GM04504 (cell line): ENCODE results near the gene CPEB4.

Experiments used
- DNase-seq: peaks from one replicate; pipeline ENCODE4 v3.0.0-alpha.2; 2012; ENCODE audit warnings: low read depth

Gene CPEB4

DNA sequence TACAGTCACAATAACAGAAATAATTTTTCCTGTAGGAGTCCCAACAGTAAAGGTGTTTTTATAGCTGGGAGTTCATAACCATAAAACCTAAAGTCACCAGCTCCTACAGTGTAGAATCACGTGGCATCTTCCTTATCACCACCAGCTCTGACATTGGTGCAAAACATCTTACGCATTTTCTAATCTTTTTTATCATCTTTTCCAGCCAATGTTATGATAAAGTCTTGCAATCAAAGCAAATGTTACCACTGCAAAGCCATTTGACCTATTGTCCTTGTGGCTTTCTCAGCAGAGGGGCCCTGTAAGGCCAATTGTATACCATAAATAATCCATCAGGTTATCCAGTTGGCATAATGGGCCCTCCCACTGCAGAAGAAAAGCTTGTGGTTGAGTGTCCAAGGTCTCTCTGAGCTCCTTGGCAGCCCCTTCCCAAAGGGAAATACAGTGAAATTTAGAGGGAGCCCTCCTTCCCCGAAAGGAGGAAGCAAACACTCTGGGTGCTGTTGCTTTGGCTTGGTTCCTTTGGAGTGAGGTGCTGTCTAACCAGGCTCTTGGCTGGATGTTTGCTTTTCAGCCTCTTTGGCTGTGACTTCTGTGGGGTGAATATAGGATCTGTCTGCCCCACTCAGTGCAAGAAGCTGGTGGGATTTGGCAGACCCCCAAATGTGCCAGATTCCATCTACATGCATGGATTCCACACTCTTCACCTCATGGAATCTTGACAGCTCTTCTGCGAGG lies 29.3 kb upstream of the CPEB4 start:
- DNase-seq = no peak

DNA sequence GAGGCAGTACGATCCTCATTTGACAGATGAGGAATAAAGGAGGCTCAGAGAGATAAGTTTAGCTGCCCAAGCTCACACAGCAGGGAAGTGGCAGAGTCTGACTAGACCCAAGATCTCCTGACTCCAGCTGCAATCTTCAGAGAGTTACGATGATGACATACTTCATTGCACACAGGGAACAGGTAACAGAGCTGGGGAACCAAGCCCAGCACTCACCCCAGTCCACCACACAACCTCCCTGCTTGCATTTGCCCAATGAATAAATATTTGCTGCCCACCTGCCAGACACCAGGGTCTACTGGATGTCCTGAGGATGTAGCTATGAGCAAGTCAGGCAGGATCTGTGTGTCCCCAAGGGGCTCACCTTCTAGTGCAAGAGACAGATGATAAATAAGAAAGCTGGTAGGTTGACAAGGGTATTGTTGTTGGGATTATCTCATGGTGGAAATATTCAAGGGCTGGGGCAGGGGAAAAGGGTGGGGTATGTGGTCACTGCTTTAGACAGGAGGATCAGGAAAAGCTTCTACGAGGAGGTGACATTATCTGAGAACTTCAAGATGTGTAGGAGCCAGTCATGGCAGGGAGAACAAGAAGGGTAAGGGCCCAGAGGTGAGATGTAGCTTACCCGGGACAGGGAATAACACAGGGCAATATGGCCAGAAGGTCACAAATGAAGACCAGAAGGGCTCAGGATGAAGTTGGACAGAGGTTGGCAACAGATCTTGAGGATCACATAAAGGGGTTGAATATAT lies 28.6 kb upstream of the CPEB4 start:
- no peak for DNase-seq

DNA sequence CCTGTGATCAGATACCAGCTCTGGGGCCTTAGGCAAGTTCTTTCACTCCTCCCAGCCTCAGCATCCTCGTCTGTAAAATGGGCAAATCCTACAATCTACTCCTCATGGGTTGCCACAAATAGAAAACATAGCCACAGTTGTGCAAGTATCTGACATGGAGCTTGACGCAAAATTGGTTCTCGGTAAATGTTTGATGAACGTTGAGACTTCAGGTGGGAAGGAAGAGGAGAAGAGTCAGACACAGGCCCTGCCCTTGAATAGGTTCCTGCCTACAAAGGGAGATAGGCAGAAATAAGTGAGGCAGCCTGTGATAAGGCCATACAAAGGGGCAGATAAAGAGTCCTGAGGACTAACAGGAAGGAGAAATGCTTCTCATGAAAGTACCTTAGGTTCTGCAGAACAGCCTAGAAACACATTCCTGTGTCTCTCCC lies 26.1 kb upstream of the CPEB4 start:
- DNase-seq = no peak

DNA sequence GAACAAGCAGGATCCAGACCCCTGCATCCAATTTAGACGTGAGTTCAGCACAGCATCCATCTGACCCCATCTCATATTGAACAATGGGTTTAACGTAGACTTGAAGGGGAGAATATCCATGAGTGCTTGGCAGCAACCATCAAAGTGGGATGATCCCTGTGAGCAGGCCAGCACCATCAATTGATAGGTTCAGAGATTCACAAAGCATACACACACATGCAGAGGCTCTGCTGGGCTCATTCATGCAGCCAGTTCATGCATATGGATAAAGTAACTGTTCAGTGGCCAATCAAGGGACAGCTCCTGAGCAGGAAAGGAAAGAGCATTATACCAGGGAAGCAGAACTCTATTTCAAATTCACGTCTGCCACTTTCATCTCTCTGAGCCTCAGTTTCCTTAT lies 24.8 kb upstream of the CPEB4 start:
- no peak for DNase-seq

DNA sequence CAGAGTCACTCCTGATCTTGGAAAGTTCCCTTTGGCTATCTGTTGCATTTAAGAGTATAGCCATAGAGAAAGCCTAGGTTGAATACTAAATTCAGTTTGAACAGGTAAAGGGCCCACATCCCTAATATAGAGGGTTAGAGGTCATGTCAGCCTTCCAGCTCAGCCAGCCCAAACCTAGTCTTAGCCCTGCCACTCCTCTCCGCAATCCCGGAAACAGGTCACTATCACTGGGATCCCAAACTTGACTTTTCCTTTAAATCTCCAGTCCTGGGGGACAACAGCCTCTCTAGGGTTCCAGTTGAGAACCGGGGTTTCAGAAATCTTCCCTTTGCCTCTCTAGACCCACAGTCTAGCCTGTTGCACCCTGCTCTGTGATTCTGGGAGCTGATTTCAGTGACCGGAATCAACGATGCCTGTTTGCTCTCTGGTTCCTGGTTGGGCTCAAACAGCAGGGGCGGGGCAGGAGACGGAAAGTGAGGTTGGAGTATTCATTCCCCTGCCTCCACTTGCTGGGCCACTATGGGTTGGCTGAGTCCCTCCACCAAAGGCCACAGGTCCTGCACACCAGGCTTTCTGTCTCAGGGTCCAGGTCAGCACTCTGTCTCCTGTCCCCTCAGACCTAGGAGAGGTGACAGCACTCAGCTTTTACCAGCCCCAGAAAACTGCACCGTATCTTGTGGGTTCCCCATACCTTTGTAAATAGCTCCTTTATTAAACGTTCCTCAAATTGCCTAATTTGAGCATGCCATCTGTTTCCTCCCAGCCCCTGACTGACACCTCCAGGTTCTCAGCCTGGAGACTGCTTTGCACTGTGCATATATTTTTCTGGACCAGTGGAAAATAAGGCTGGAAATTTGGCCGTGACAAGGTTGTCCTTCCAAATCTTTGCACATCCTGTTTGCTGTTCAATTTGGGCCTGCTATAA lies 23.8 kb upstream of the CPEB4 start:
- DNase-seq = no peak

DNA sequence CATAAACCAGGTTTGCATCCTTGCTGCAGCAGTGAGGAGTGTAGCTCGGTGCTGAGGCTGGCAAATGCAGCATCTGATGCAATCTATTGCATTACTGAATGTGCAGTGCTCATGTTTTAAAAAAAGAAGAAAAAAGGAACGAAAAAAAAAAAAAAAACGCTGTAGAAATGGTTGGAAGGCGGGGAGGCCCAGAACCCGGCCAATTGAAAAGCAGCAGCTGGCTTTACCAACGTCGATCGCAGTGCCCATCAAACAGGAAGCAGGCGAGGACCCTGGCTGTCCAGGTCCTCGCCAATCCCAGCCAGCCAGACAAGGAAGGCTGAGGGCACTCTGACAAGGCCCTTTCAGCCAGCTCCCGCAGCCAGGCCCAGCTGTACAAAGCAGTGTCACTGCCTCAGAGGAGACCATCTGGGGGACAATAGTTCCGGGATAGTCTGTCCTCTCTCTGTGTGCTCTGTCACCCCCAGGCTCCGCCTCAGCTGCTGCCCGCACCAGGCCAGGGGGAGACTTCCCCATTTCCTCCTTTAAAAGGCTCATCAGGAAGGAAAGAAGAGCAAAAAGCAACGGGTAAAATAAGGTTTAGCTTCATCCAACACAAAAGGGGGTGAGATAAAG lies 21.8 kb upstream of the CPEB4 start:
- DNase-seq = no peak

DNA sequence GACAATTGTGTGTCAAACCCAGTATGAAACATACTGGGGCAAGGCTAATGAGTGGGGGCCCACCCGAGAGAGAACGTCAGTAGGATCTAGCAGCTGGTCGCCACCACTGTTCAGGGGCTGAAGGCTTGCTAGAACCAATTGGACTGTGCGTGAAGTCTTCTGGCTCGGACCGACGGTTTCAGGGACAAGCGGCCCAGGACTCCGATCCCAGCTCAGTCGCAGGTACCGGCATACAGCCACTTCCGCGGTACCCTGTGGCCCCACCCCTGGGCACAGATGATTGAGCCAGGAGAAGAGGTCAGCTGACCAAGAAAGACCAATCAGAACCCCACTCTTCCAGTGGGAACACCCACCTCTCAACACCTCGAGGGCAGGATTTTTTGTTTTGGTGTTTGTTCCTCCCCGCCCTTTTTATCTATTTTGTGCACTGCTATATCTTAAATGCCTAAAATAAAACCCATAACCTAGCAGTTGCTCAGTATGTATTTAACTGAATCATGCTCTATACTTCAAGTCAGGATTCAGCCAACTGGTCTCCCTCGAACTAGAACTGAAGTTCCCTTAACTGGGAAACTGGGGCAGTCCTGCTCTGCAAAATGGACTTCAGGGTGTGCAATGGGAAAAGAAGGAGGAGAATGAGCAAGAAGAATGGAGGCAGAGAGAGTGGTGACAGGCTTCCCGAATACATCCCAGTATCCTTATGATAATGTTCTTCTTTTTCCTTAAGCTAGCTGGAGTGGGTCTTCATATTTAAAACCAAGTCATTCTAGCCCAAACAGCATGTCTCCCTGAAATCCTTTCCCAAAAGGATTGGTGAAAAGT lies 21.1 kb upstream of the CPEB4 start:
- no peak for DNase-seq

DNA sequence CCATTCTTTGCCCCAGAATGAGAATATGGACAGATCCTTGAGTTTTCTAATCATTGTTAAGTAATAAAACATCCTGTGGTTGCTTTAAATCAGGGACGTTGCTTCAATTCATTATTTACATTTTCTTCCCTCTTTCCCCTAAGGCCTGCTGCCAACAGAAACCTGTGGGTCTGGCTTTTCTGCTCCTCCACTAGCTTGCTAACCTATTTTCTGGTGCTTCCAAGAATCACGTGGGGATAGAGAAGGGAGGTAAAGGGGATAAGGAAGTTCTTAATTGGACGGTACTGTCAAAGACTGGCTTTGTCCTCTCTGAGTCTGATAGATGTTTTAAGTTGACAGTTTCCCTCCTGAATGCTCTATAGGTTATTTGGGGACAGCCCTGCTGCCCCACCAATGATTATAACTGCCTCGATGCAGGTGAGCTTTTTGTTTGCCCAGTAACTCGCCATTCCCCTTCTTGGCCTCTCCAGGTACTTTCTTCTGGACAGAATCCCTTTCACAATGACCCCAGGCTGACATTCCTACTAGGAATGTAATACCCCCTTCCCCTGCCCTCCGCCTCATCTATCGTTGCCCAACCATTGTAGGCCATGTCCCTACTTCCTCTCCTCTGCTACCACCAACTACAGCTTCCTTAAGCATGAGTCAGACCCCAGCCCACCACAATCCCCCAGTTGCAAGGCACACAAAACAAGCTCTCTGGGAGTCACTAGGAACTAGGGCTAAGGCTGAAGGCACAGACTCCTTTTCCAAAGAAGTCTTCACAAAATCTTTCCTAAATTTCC lies 19.9 kb upstream of the CPEB4 start:
- DNase-seq = no peak

DNA sequence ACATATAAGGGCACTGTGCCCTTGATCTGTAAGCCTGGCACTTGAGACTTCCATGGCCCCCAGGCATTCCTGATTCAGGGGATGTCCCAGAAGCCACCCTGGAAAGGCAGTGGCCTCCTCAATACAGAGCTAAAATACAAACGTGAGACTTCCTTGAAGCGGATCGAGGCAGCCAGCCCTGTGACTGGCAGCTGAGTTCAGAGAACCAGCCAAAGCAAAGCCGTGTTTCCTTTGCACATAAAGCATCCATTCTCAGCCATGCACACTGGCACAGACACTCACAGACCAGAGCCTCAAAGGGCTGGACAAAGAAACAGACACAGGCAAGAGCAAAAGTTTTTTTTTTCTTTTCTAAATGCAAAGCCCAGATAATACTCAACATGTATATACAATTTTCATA lies 18.8 kb upstream of the CPEB4 start:
- DNase-seq = no peak

DNA sequence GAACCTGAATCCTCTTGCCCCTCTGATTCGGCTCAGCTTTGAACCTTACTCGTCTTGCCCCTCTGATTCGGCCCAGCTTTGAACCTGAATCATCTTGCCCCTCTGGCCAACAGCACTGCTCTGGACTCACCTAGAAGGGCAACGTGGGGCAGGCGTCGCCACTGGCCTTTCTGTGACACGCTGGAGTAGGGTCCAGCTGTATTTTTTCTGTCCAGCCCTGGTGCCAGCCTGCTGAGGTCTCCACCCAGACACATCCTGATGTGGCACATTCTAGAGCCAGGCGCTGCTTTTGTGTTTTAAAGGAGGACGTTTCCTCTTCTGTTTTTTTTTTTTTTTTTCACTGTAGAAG lies 15.2 kb upstream of the CPEB4 start:
- no peak for DNase-seq

DNA sequence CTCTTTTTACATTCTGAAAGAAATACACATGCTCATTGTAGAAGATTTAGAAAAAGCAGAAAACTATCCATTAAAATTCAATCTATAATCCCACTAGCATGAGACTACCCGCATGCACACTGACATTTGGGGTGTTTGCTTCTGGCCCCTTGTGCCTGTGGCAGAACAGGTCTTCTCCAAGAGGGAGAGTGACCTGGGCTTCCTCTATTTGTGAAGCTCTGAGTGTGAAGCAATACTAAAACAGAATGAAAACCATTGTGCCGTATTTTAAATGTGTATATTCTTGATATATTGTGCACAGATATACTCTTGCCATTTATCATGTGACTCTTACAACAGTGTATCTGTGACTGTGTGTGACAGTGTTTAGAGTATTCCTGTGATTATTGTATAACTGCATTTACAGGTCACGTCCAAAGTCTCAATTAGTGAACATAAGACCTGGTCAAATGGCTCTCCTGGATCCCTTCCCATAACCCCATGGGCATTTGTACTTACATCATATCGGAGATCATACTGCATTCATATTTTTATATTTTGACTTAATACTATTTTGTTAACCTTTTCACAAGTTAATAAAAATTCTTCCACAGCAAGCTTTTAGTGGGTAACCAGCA lies 14.7 kb upstream of the CPEB4 start:
- no peak for DNase-seq

DNA sequence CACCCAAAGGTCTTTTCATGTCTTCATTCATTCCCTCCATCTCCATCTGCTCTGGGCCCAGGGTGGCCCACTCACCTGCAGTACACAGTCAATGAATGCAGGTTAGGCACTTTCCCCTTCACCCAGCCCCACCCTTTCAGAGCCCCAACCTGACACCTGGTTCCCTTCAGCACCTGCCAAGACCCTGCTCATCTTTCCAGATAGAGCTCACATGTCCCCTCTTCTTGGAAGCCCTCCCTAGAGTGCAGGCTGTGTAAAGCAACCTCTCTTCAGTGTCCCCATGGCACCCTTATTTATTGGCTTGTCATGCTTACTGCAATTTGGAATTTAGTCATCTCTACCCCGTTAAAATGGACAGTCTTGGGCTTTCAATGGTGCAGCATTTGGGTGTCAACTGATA lies 13.0 kb upstream of the CPEB4 start:
- no peak for DNase-seq

DNA sequence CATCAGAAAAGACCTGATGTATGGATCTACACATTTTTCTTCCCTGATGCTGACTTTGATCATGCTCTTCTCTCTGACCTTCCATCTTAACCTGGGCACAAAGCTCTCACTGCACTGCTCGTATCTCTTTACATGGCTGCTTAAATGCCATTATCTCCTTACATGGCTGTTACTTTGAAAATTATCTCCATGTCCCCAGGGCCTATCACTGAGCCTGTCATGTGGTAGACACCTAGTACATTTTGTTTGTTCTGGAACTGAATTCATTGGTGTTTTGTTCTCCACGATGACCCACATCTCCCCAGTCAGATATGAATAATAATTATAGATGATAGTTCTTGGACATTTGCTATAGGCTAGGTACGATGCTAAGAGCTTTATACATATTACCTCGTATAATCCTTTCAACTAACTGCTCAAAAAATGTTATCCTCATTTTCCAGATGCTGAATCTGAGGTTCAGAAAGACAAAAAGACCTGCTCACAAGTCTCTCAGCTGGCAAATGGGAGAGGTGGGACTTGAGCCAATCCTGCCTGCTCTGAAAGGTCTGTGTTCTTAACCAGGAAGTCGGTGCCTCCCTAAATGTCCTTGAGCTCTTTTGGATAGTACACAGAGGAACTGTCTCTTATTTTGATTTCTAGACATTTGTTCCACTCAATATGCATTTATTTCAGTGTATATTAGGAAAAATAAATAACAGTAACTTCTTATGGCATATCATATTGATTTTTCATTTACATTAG lies 9.8 kb upstream of the CPEB4 start:
- DNase-seq = no peak

DNA sequence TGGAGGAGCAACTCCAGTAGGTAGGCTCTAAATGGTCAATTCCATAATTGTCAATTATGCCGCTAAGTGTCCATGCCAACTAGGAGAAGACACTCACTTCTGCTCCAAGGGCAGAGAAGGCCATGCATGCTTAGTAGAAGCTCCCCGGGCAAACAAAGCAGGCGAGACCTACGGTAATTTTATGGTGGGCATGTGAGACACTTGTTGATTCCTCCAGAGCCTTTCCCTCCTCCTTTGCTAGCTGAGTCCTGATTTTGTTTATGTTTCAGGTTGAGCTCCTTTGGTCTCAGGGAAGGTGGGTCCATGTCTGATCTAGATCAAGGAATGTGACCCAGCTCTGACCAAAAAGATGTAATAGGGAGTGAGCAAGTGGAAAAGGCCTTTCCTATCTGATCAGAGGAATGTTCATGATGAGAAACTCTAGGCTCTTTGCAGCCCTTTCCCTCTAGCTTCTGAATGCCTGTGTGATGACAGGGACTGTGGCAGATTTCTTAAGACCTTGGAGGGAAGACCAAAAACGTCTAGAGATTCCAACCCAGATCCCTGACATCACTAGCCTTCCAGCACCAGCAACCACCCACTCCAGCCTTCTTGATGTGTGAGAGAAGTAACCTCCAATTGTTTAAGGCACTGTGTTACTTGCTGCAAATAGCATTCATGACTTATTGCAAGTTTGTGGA lies 7.7 kb upstream of the CPEB4 start:
- peak; percentile 48 for DNase-seq

DNA sequence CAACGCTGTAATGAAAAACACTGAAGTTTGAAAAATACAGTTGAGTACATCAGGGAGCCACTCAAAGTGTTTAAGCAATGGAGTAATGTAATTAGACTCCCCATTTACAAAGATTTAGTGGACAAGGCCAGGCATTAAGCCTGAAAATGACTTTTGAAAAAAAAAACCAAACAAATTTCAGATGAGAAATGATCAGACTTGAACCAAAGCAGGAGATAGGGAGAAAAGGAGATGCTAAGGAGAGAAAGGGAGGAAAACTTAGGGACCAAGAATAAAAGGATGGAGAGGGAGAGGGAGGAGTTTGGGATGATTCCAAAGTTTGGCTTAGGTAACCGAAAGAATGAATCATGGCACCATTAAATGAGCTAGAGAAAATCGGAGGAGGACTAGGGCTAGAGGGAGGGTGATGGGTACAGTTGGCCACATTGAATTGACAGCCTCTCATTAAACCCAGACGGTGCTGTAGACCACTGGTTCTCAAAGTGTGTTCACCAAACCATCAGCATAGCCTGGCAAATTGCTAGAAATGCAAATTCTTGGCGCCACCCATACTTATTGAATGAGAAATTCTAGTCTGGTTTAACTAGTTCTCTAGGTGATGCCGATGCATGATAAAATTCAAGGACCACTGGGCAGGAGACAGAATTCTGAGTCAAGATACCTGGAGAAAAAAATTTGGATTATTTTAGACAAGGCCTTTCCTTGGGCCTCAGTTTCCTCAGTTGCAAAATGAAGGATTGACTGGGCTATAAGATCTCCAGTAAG lies 6.2 kb upstream of the CPEB4 start:
- DNase-seq = no peak

DNA sequence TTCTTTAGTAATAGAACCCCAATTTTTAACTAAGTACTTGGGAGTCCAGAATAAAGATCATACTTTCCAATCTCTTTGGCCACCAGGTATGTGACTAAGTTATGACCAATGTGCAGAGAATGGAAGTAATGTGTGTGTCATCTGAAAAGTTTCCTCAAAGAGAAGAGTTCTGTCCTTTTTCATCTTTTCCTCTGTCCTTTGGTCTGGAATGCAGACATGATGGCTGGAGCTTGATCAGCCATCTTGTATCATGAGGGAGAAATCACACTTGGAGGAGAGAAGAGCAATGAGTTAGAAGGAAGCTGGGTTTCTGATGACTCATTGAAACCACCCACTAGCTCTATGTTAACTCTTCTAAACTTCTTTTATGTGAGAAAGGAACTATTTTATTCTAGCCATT lies 5.5 kb upstream of the CPEB4 start:
- DNase-seq = no peak

DNA sequence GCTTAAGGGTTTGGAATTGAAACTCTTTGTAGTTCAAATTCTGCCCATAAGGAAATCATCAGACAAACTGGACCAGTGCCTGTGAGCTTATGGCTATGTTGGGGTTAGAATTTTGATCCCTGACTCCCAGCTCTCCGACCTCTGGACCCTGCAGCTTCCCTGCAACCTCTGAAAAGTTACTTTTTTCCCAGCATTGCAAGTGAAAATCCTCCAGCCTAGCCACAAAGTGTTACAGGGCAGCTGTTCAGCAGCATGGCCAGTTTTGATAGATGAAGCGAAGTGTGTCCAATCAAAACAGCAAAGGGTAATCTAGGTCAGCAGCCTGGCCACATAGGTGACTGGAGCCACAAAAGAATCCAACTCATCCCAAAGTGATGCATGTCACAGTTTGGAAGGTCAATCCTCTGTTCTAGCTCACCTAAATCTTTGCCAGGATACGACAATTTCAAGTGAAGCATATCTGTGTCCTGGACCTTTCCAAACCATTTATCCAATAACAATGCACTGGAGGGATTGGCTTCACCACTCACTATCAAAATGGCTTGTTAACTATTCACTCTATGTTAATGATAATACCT lies 4.7 kb upstream of the CPEB4 start:
- no peak for DNase-seq
